HG03095 (cell line): ENCODE data around the gene LCN2.
"Not testable (repeated sequence)": the region's sequence is repeated elsewhere in the genome, so short reads cannot be mapped to it uniquely, and the experiment has no call there.

Experiments used
- ATAC-seq: cut with Tn5 transposase; IDR thresholded peaks from one replicate; pipeline ENCODE4 v1.9.1; 2021; ENCODE audit warnings: moderate library complexity; ENCODE audit not compliant: unreplicated experiment

LCN2 gene

GRCh38 chr9:128149001-128149701 lies at the start of gene LCN2:
TSS of gene LCN2 (plus strand) at chr9:128149453. CDS start at chr9:128149526, 73 bp downstream.
- ATAC-seq, result no peak

- no peak for ATAC-seq
Observed at GRCh38 chr9:128099932-128100491, 49.2 kb upstream of the LCN2 start.

- ATAC-seq, result no peak
Observed at GRCh38 chr9:128100581-128100980, 48.7 kb upstream of the LCN2 start.

GRCh38 chr9:128101231-128101661 lies 48.0 kb upstream of the LCN2 start:
- no peak for ATAC-seq

GRCh38 chr9:128101690-128102089 lies 47.6 kb upstream of the LCN2 start:
- no peak for ATAC-seq

- no peak for ATAC-seq
Observed at GRCh38 chr9:128102196-128102595, 47.1 kb upstream of the LCN2 start.

GRCh38 chr9:128102861-128103588 lies 46.2 kb upstream of the LCN2 start:
- no peak for ATAC-seq

GRCh38 chr9:128103589-128103962 lies 45.7 kb upstream of the LCN2 start:
- ATAC-seq, result no peak

- no peak for ATAC-seq
Observed at GRCh38 chr9:128104171-128104618, 45.1 kb upstream of the LCN2 start.

- no peak for ATAC-seq
Observed at GRCh38 chr9:128105538-128106175, 43.6 kb upstream of the LCN2 start.

- no peak for ATAC-seq
Observed at GRCh38 chr9:128106181-128106939, 42.9 kb upstream of the LCN2 start.

- no peak for ATAC-seq
Observed at GRCh38 chr9:128106940-128107467, 42.2 kb upstream of the LCN2 start.

GRCh38 chr9:128107468-128108268 lies 41.6 kb upstream of the LCN2 start:
- ATAC-seq, result no peak

- no peak for ATAC-seq
Observed at GRCh38 chr9:128108269-128109049, 40.8 kb upstream of the LCN2 start.

- no peak for ATAC-seq
Observed at GRCh38 chr9:128109050-128109709, 40.1 kb upstream of the LCN2 start.

GRCh38 chr9:128111726-128112125 lies 37.5 kb upstream of the LCN2 start:
- not testable (repeated sequence) for ATAC-seq

GRCh38 chr9:128113526-128114325 lies 35.5 kb upstream of the LCN2 start:
- ATAC-seq, result no peak
